PFSK-1 (cell line): Measurements from ENCODE around the gene FAM20C.

Experiments
- FOXP2 ChIP-seq: optimal IDR thresholded peaks from 2 replicates; pipeline ENCODE3; 2011; ENCODE audit warnings: borderline replicate concordance, control low read depth, inconsistent platforms; ENCODE audit not compliant: insufficient read depth; ENCODE audit errors: extremely low read length, extremely low read depth
- POLR2AphosphoS5 ChIP-seq: IDR thresholded peaks from 2 replicates; pipeline ENCODE4 v1.6.1; 2012; ENCODE audit warnings: low read depth, mild to moderate bottlenecking, control low read depth, low read length, moderate library complexity
- SIN3A ChIP-seq: IDR thresholded peaks from 2 replicates; pipeline ENCODE4 v1.6.1; 2012; ENCODE audit warnings: mild to moderate bottlenecking, low read length, moderate library complexity, borderline replicate concordance; ENCODE audit not compliant: insufficient read depth
- TAF1 ChIP-seq: IDR thresholded peaks from 2 replicates; pipeline ENCODE4 v1.6.1; 2012; ENCODE audit warnings: low read length, control low read depth, borderline replicate concordance; ENCODE audit not compliant: insufficient read depth
- TF ChIP-seq, protein P1 (sequence below), 2 experiments: IDR thresholded peaks; 2 replicates each; pipeline versions ENCODE4 v1.6.1 to v1.8.0; 2011 to 2012; ENCODE audit warnings: low read depth in 2 of 2, low read length in 2 of 2, control low read depth in 1 of 2, inconsistent platforms in 1 of 2, mild to moderate bottlenecking in 1 of 2, moderate library complexity in 1 of 2; ENCODE audit not compliant: insufficient read depth in 1 of 2

Gene FAM20C

DNA sequence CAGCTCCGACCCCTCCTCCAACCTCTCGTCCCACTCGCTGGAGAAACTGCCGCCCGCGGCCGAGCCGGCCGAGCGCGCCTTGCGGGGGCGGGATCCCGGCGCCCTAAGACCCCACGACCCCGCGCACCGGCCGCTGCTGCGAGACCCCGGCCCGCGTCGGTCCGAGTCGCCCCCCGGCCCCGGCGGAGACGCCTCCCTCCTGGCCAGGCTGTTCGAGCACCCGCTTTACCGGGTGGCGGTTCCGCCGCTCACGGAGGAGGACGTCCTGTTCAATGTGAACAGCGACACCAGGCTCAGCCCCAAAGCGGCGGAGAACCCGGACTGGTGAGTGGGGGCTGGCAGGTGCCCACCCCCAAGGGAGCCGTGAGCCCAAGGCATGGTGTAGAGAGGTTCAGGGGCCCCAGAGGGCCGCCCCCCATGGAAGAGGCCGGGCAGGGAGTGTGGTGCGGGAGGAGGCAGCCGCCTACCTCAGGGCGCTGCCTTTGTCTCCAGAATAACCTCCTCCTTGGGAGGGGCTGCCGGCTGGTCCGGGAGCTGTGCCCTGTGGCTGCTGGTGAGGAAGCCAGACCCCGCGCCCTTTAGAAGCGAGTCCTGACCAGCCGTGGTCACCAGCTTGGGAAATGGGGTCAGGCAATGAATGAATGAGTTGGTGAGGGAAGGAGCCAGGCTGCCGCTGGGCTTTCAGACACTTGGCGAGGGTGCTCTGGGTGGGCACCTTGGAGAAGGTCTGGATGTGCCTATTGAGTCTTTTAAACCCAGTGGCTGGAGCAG, 1.3 kb downstream of the FAM20C start:
- TF ChIP-seq TAF1: no peak
- TF ChIP-seq, protein P1, sequence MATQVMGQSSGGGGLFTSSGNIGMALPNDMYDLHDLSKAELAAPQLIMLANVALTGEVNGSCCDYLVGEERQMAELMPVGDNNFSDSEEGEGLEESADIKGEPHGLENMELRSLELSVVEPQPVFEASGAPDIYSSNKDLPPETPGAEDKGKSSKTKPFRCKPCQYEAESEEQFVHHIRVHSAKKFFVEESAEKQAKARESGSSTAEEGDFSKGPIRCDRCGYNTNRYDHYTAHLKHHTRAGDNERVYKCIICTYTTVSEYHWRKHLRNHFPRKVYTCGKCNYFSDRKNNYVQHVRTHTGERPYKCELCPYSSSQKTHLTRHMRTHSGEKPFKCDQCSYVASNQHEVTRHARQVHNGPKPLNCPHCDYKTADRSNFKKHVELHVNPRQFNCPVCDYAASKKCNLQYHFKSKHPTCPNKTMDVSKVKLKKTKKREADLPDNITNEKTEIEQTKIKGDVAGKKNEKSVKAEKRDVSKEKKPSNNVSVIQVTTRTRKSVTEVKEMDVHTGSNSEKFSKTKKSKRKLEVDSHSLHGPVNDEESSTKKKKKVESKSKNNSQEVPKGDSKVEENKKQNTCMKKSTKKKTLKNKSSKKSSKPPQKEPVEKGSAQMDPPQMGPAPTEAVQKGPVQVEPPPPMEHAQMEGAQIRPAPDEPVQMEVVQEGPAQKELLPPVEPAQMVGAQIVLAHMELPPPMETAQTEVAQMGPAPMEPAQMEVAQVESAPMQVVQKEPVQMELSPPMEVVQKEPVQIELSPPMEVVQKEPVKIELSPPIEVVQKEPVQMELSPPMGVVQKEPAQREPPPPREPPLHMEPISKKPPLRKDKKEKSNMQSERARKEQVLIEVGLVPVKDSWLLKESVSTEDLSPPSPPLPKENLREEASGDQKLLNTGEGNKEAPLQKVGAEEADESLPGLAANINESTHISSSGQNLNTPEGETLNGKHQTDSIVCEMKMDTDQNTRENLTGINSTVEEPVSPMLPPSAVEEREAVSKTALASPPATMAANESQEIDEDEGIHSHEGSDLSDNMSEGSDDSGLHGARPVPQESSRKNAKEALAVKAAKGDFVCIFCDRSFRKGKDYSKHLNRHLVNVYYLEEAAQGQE (IDR thresholded peaks at IDR 0.05; ENCODE audit: insufficient read depth in 1 of 2, low read depth in 2 of 2, low read length in 2 of 2): no peak
- TF ChIP-seq FOXP2: no peak
- TF ChIP-seq POLR2AphosphoS5: no peak
- TF ChIP-seq SIN3A: 0 out of 2 replicates have a peak, but pooled peaks have one; percentile 14

DNA sequence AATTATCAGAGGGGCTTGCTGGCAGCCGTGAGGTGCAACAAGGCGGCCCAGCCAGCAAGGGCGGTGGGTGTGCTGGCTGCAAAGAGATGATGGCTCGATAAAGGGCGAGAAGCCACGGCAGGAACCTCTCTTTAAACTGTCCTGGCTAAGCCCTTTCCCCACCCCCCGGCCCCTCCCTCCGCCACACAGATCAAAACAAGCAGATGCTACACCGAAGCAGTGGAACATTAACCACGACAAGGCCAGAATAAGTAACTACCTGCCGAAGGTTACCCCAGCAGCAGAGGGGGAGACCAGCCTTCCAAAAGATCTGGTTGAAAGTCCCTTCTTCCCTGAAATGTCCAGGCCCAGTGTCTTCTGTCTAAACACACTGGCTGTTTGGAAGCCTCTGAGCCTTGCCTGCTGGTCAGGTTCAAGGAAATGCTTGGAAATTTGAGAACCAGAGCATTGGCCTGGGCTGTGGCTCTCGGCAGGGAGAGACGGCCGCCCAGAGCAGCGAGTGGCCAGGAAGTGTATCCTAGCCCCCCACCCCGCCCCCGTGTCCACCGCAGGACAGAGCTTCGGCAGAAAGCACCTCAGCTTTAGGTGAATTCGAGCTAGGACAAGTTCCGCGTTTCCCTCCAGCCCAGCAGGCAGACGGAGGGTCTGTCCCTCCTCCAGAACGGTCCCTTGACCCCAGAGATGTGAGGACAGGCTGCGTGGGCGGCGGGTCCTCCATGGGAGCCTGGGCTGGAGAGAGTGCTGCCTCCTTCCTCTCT, 2.1 kb downstream of the FAM20C start:
- peak; percentile 77 for TF ChIP-seq POLR2AphosphoS5
- TF ChIP-seq SIN3A: no peak; the same call in 1 of the 2 replicates
- no peak for TF ChIP-seq FOXP2
- TF ChIP-seq TAF1: peak; percentile 73; the same call in 1 of the 2 replicates
- TF ChIP-seq, protein P1 (IDR thresholded peaks at IDR 0.05; ENCODE audit: insufficient read depth in 1 of 2, low read depth in 2 of 2, low read length in 2 of 2): no peak; a peak in 1 of 4 replicates

DNA sequence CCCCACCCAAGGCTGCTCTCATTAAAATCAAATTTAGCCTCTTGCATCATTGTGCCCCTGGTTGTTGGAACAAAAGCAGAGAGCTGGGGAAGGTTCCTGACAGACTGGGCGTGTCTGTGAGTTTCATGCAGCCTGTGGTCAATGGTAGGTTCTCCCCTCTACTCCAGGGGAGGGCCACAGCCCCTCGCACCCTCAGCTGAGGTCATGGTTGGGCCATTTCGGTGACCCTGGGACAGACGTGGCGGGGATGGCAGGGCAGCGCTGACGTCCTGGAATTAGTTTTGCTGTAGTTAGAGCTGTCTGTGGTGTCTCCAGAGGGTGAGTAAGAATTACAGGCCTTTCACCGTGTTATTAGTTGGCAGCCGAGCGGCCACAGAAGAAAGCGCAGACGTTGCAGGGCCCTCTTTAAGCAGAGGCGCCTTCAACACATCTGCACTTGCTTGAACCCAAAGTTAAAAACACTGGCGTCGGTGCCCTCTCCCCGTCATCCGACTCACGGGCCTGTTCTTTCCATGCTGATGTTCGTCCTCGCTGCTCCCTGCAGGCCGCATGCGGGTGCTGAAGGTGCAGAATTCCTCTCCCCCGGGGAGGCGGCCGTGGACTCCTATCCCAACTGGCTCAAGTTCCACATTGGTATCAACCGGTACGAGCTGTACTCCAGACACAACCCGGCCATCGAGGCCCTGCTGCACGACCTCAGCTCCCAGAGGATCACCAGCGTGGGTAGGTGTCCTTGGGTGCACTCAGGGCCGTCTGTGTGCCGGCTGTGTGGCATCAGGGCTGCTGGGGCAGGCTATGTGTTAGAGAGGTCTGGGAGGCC, 2.8 kb downstream of the FAM20C start:
- TF ChIP-seq, protein P1 (IDR thresholded peaks at IDR 0.05; ENCODE audit: insufficient read depth in 1 of 2, low read depth in 2 of 2, low read length in 2 of 2): no peak
- TF ChIP-seq POLR2AphosphoS5 (no peak), FOXP2 (no peak), SIN3A (no peak), TAF1 (no peak)

DNA sequence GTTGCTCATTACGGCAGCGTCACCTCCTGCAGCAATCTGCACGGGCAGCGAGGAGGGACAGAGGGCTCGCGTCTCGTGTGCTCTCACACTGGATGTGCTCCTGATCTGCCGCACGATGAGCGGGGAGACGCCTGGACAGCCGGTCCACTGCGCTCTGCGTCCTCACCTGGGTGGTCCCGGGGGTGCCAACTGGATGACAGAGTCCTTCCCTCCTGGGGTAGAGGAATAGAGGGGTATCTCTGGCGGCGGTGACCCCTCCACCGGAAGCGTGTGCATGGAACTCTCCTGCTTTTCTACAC, 3.4 kb downstream of the FAM20C start:
- TF ChIP-seq SIN3A (no peak), TAF1 (no peak), POLR2AphosphoS5 (no peak), FOXP2 (no peak)
- TF ChIP-seq, protein P1 (IDR thresholded peaks at IDR 0.05; ENCODE audit: insufficient read depth in 1 of 2, low read depth in 2 of 2, low read length in 2 of 2): no peak
